Naive thymus-derived CD4-positive, alpha-beta T cell (primary cell): ENCODE results near the gene RAD1. TPM values are rescaled to one million over a fixed set of nuclear protein-coding genes. Genes with fewer than 3 reads are reported as not detected.
A peak's percentile ranks its signal among the peaks of the same experiment; 100 is the strongest.
"Not testable (repeated sequence)": the region's sequence is repeated elsewhere in the genome, so short reads cannot be mapped to it uniquely, and the experiment has no call there.

Source experiments
- ATAC-seq: fragments of 150-1000 bp; cut with Tn5 transposase; 2 replicates; pipeline ENCODE4 v1.10.0; 2021; ENCODE audit warnings: mild to moderate bottlenecking, moderate library complexity
- CTCF ChIA-PET: fragments of 350-600 bp; sonication (Branson Sonifier 250); formaldehyde crosslinking; loops from one replicate; lab custom pipeline; 2021; ENCODE audit warnings: antibody characterized with exemption; lab: Charles Lee
- POLR2A ChIA-PET: fragments of 350-600 bp; sonication (Branson Sonifier 250); formaldehyde crosslinking; loops from one replicate; lab custom pipeline; 2021; ENCODE audit warnings: antibody characterized with exemption, inconsistent platforms; lab: Charles Lee
- DNase-seq, 9 donors: peaks; one replicate each; pipeline versions ENCODE4 v3.0.0 to v3.0.0-alpha.2; 2020 to 2022; ENCODE audit warnings: mixed read lengths in 1 of 9
- H3K27ac ChIP-seq: one replicate; pipeline ENCODE4 v1.7.0; 2013; ENCODE audit warnings: mild to moderate bottlenecking, low read depth, low read length, moderate library complexity
- H3K27me3 ChIP-seq, 2 donors: one replicate each; pipeline ENCODE4 v1.7.0; 2013; ENCODE audit warnings: low read length in 2 of 2, mild to moderate bottlenecking in 2 of 2, moderate library complexity in 2 of 2; ENCODE audit not compliant: control insufficient read depth in 2 of 2, insufficient read depth in 2 of 2
- H3K36me3 ChIP-seq, 3 experiments: 1 replicate in 2 of 3; 2 replicates in 1 of 3; pipeline ENCODE4 v1.7.0; 2013; ENCODE audit warnings: low read length in 3 of 3, mild to moderate bottlenecking in 3 of 3, moderate library complexity in 1 of 3; ENCODE audit not compliant: insufficient read depth in 3 of 3, control insufficient read depth in 2 of 3
- H3K4me1 ChIP-seq, 2 donors: one replicate each; pipeline ENCODE4 v1.7.0; 2013; ENCODE audit warnings: low read length in 2 of 2, mild to moderate bottlenecking in 2 of 2, moderate library complexity in 1 of 2; ENCODE audit not compliant: control insufficient read depth in 2 of 2, insufficient read depth in 2 of 2
- H3K4me3 ChIP-seq: 2 replicates; pipeline ENCODE4 v1.7.0; 2013; ENCODE audit warnings: mild to moderate bottlenecking, low read length
- H3K9me3 ChIP-seq, 3 experiments: 1 replicate in 2 of 3; 2 replicates in 1 of 3; pipeline ENCODE4 v1.7.0; 2013; ENCODE audit warnings: low read length in 3 of 3; ENCODE audit not compliant: control insufficient read depth in 2 of 3
- H3K27ac Mint-ChIP-seq, 9 donors: one replicate each; pipeline ENCODE4 v1.8.0; 2020 to 2022; ENCODE audit warnings: mixed read lengths in 9 of 9, mild to moderate bottlenecking in 8 of 9, moderate library complexity in 5 of 9, inconsistent platforms in 2 of 9
- H3K27me3 Mint-ChIP-seq, 5 donors: one replicate each; pipeline ENCODE4 v1.8.0; 2021 to 2022; ENCODE audit warnings: mixed read lengths in 5 of 5, mild to moderate bottlenecking in 1 of 5
- H3K36me3 Mint-ChIP-seq, 5 donors: one replicate each; pipeline ENCODE4 v1.8.0; 2020 to 2022; ENCODE audit warnings: mixed read lengths in 5 of 5, mild to moderate bottlenecking in 3 of 5, inconsistent platforms in 1 of 5
- H3K4me1 Mint-ChIP-seq, 7 donors: one replicate each; pipeline ENCODE4 v1.8.0; 2020 to 2022; ENCODE audit warnings: mixed read lengths in 7 of 7, mild to moderate bottlenecking in 3 of 7, inconsistent platforms in 1 of 7
- H3K4me3 Mint-ChIP-seq, 10 donors: one replicate each; pipeline ENCODE4 v1.8.0; 2020 to 2022; ENCODE audit warnings: mild to moderate bottlenecking in 10 of 10, mixed read lengths in 10 of 10, moderate library complexity in 6 of 10, inconsistent platforms in 2 of 10
- H3K9me3 Mint-ChIP-seq, 11 donors: one replicate each; pipeline ENCODE4 v1.8.0; 2020 to 2022; ENCODE audit warnings: mixed read lengths in 11 of 11, mild to moderate bottlenecking in 4 of 11, inconsistent platforms in 1 of 11, moderate library complexity in 1 of 11
- intact Hi-C, 2 donors: fragments of 100-400 bp; cut with micrococcal nuclease; formaldehyde crosslinking; loops; one replicate each; pipeline ENCODE4 v1.15.1; 2023
- polyA plus RNA-seq, 2 donors: library from polyadenylated mRNA; unstranded; fragments of 300-500 nt; fragmentation: Illumina TruSeq; gene quantifications; one replicate each; pipeline ENCODE4 v1.2.3, GENCODE V29; 2021
- total RNA-seq, 6 experiments: library from RNA in 5 of 6; stranded (reverse) in 5 of 6; gene quantifications; 1 replicate in 5 of 6; 2 replicates in 1 of 6; pipeline ENCODE4 v1.2.3 and lab custom pipeline; 2021 to 2026

RAD1 gene
- total and polyA plus RNA-seq, 7 experiments from 2014 or later, result 18.9 to 29.6 (median 22.4) TPM

DNA sequence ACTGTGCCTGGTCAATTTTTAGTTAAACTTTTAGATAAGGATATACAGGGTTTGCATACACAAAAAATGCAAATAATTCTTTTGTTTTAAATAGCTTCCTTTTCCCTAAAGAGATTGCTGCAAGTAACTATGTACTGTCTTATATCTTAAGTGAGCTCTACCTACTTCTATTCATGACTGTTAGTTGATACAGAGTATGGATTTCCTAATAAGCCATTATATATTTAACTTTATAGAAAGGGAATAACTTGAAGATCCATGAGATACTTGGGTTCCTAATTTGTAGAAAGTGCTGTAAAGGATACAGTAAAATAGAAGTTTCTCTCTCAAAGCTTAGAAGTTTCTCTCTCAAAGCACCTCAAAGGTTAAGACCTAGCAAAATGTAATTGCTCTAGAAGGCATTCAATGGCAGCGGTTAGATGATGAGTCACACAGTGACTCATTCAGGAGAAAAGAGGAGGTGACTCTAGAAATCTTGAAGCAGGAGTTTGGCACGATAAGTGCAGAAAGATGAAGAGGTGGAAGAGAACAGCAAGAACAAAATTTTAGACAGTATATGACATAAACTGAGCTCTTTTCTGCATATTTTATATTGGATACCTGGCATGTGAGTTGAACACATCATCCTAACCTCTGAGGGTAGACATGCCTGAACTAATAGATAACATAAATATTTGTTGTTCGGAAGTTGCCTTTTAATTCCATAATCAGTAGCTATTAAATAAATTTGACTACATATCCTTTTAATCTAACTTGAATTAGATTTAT, 8.6 kb upstream of the RAD1 start:
- Histone ChIP-seq H3K27me3 (no peaks in the 10 kb centered on the region), H3K4me3 (no peak overlapping the region), H3K36me3 (peaks cover 0 to 47% (median 33%) of the 10 kb centered on the region in 3 experiments), H3K4me1 (peaks cover 0 to 5% of the 10 kb centered on the region in 2 donors), H3K27ac (no peak overlapping the region), H3K9me3 (no peaks in the 10 kb centered on the region)
- no peaks in the 10 kb centered on the region for H3K27me3 Mint-ChIP-seq
- peaks cover 3 to 34% (median 7%) of the 10 kb centered on the region in 7 donors for H3K4me1 Mint-ChIP-seq
- H3K4me3 Mint-ChIP-seq, result peak overlapping the region in 2 of 10 donors; percentile 23 to 59
- no peak for ATAC-seq
- DNase-seq, result no peak
- peak overlapping the region in 5 of 9 donors; percentile 4 to 64 (median 40) for H3K27ac Mint-ChIP-seq
- peaks cover 0 to 29% (median 21%) of the 10 kb centered on the region in 5 donors for H3K36me3 Mint-ChIP-seq
- no peaks in the 10 kb centered on the region for H3K9me3 Mint-ChIP-seq
- ChIA-PET CTCF (interaction anchor here (0.6 kb wide), 1 partner anchor 163 kb away, joined by 3 read pairs; no protein-coding TSS in a partner anchor), POLR2A (interaction anchor here (1.6 kb wide), 1 partner anchor 9 kb away, joined by 9 read pairs; the partner anchor contains the start of genes BRIX1 and RAD1)
- intact Hi-C loops, result loop anchor here (1.0 to 10.0 kb wide), 2 partner anchors 9 to 679 kb away; partner anchors contain the start of genes BRIX1 (in 2 of the 2) and RAD1 (in 2 of the 2)

DNA sequence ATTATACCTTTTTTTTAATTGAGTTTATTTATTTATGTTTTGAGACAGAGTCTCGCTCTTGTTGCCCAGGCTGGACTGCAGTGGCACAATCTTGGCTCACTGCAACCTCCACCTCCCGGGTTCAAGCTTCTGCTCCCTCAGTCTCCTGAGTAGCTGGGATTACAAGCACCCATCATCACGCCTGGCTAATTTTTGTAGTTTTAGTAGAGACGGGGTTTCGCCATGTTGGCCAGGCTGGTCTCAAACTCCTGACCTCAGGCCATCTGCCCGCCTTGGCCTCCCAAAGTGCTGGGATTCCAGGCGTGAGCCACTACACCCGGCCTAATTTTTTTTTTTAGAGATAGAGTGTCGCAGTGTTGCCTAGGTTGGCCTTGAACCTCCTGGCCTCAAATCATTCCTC, 8.0 kb upstream of the RAD1 start:
- peaks cover 0 to 29% (median 21%) of the 10 kb centered on the region in 5 donors for H3K36me3 Mint-ChIP-seq
- H3K4me3 ChIP-seq, H3K4me3 Mint-ChIP-seq, ATAC-seq, H3K27me3 Mint-ChIP-seq, H3K27me3 ChIP-seq, H3K9me3 ChIP-seq, DNase-seq, H3K27ac ChIP-seq, H3K4me1 ChIP-seq, H3K9me3 Mint-ChIP-seq: not testable (repeated sequence)
- peak overlapping the region in 3 of 9 donors; percentile 4 to 55 (median 9) for H3K27ac Mint-ChIP-seq
- H3K36me3 ChIP-seq, result peaks cover 0 to 47% (median 33%) of the 10 kb centered on the region in 3 experiments
- peaks cover 0 to 34% (median 4%) of the 10 kb centered on the region in 7 donors for H3K4me1 Mint-ChIP-seq
- CTCF ChIA-PET, result interaction anchor here (0.6 kb wide), 1 partner anchor 164 kb away, joined by 3 read pairs; no protein-coding TSS in a partner anchor
- intact Hi-C loops, result loop anchor here in 1 of 2 donors (10.0 kb wide), 1 partner anchor 678 kb away; no protein-coding TSS in a partner anchor
- POLR2A ChIA-PET, result interaction anchor here (1.6 kb wide), 1 partner anchor 8 kb away, joined by 9 read pairs; the partner anchor contains the start of genes BRIX1 and RAD1

DNA sequence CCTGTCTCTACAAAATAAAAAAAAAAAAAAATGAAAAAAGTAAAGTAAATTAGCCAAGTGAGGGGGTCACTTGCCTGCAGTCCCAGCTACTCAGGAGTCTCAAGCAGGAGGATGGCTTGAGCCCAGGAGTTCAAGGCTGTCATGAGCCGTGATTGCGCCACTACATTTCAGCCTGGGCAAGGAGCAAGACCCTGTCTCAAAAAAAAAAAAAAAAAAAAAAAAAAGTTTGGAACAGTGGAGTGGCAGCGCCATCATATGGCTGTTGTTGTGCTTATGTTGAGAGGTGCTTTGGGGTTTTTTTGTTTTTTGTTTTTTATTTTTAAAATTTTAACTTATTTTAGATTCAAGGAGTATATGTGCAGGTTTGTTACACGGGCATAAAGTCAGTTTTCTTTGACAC, 3.8 kb upstream of the RAD1 start:
- Mint-ChIP-seq H3K36me3 (peaks cover 0 to 17% (median 16%) of the 10 kb centered on the region in 5 donors), H3K9me3 (no peaks in the 10 kb centered on the region), H3K4me3 (no peak overlapping the region), H3K27me3 (no peaks in the 10 kb centered on the region), H3K4me1 (peaks cover 14 to 40% (median 29%) of the 10 kb centered on the region in 7 donors), H3K27ac (peak overlapping the region in 1 of 9 donors; percentile 14)
- Histone ChIP-seq H3K36me3 (peaks cover 0 to 45% (median 11%) of the 10 kb centered on the region in 3 experiments), H3K27me3 (no peaks in the 10 kb centered on the region), H3K4me1 (peaks cover 12 to 27% of the 10 kb centered on the region in 2 donors), H3K4me3 (no peak overlapping the region), H3K9me3 (no peaks in the 10 kb centered on the region), H3K27ac (no peak overlapping the region)
- ChIA-PET POLR2A (interaction anchor here (1.6 kb wide), 1 partner anchor 10 kb away, joined by 4 read pairs; the partner anchor contains the start of gene DNAJC21), CTCF (no interaction called here)
- intact Hi-C loops, result loop anchor here in 1 of 2 donors (5.0 kb wide), 1 partner anchor 912 kb away; the partner anchor contains the start of gene AMACR
- DNase-seq (no peak), ATAC-seq (no peak)

DNA sequence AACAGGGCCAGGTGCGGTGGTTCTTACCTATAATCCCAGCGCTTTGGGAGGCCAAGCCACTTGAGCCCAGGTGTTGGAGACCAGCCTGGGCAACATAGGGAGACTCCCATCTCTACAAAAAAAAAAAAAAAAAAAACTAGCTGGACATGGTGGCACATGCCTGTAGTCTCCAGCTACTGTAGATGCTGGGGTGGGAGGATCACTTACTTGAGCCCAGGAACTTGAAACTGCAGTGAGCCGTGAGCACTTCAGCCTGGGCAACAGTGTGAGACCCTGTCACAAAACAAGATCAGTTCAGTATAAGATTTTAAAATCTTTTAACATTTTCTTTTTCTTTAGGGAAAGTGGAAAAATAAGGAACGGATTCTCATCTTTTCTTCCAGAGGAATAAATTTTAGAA, 2.7 kb upstream of the RAD1 start:
- intact Hi-C loops, result loop anchor here in 1 of 2 donors (5.0 kb wide), 1 partner anchor 911 kb away; the partner anchor contains the start of gene AMACR
- H3K4me1 ChIP-seq, result peaks cover 19 to 34% of the 10 kb centered on the region in 2 donors
- ChIA-PET POLR2A (interaction anchor here (4.8 kb wide), 1 partner anchor 11 kb away, joined by 91 read pairs; the partner anchor contains the start of gene DNAJC21), CTCF (interaction anchor here (4.0 kb wide), 1 partner anchor 12 kb away, joined by 19 read pairs; the partner anchor contains the start of gene DNAJC21)
- Mint-ChIP-seq H3K4me3 (peak overlapping the region in 3 of 10 donors; percentile 21 to 69 (median 54)), H3K9me3 (no peaks in the 10 kb centered on the region), H3K36me3 (peaks cover 0 to 16% (median 12%) of the 10 kb centered on the region in 5 donors), H3K4me1 (peaks cover 18 to 40% (median 34%) of the 10 kb centered on the region in 7 donors), H3K27me3 (no peaks in the 10 kb centered on the region), H3K27ac (peak overlapping the region in 5 of 9 donors; percentile 0 to 75 (median 7))
- H3K27ac ChIP-seq, result no peak overlapping the region
- H3K36me3 ChIP-seq, result peaks cover 0 to 35% (median under 1%) of the 10 kb centered on the region in 3 experiments
- H3K27me3 ChIP-seq, result no peaks in the 10 kb centered on the region
- ATAC-seq (no peak), DNase-seq (no peak)
- no peak overlapping the region for H3K4me3 ChIP-seq
- no peaks in the 10 kb centered on the region for H3K9me3 ChIP-seq

DNA sequence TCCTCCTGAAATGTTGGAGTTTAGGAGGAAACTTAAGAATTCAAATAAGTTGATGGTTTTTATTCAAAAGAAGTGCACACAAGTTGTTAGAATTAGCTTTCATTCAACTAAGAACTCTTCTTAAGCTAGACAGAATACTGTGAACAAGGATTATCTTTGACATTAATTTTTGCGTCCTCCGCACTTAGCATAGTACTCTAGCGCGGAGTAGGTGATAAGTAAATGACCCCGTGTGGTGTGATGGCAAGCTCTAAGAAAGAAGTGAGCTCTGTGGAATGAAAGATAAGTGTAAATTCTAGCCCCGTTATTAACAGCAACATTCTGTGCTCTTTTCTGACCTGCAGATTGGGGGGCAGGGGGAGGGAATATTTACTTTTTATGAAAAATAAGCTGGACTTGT, 1.2 kb upstream of the RAD1 start:
- POLR2A ChIA-PET, result interaction anchor here (1.1 to 4.8 kb wide), 4 partner anchors 13 to 908 kb away, joined by 4 to 91 read pairs (median 8); partner anchors contain the start of genes AMACR and DNAJC21
- Histone ChIP-seq H3K9me3 (no peaks in the 10 kb centered on the region), H3K27ac (peak overlapping the region; percentile 84), H3K4me1 (peaks cover 19 to 34% of the 10 kb centered on the region in 2 donors), H3K4me3 (peak overlapping the region; percentile 99), H3K27me3 (no peaks in the 10 kb centered on the region), H3K36me3 (peaks cover 0 to 29% (median 6%) of the 10 kb centered on the region in 3 experiments)
- Mint-ChIP-seq H3K27ac (peak overlapping the region in 1 of 9 donors; percentile 69), H3K4me3 (no peak overlapping the region), H3K27me3 (no peaks in the 10 kb centered on the region), H3K4me1 (peaks cover 18 to 45% (median 35%) of the 10 kb centered on the region in 7 donors), H3K9me3 (no peaks in the 10 kb centered on the region), H3K36me3 (peaks cover 0 to 18% (median 11%) of the 10 kb centered on the region in 5 donors)
- intact Hi-C loops, result loop anchor here in 1 of 2 donors (5.0 kb wide), 1 partner anchor 909 kb away; the partner anchor contains the start of gene AMACR
- ATAC-seq (no peak), DNase-seq (no peak)
- CTCF ChIA-PET, result interaction anchor here (0.6 to 4.0 kb wide), 2 partner anchors 13 to 87 kb away, joined by 3 to 19 read pairs; partner anchors contain the start of gene DNAJC21

DNA sequence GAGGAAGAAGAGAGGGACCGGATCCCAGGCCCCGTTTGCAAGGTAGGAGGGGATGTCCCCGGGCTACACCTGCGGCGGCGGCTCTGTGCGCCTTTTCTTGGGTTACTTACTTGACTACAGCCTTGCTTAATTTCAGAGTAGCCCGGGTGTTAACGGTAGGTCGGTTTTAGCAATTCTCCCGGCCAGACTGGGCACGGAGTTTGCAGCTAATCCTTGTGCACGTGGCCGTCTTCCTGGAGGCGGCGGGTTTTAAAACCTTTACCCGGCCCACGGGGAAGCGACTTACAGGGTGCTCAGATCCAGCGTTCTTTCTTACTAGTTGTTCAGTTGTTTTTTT, 520 bp upstream of the RAD1 start:
- CTCF ChIA-PET, result interaction anchor here (1.3 to 4.0 kb wide), 2 partner anchors 14 to 1481 kb away, joined by 3 to 19 read pairs; partner anchors contain the start of gene DNAJC21
- Histone ChIP-seq H3K36me3 (peaks cover 0 to 31% (median 6%) of the 10 kb centered on the region in 3 experiments), H3K4me1 (peaks cover 19 to 34% of the 10 kb centered on the region in 2 donors), H3K27ac (peak overlapping the region; percentile 84), H3K4me3 (peak overlapping the region; percentile 99), H3K27me3 (no peaks in the 10 kb centered on the region), H3K9me3 (no peaks in the 10 kb centered on the region)
- intact Hi-C loops, result loop anchor here (1.0 to 5.0 kb wide), 9 partner anchors 8 to 1960 kb away; partner anchors contain the start of genes AMACR (in 2 of the 2), DNAJC21 (in 2 of the 2), SKP2 (in 2 of the 2) and TTC23L (in 2 of the 2)
- ATAC-seq (no peak), DNase-seq (no peak)
- Mint-ChIP-seq H3K9me3 (no peaks in the 10 kb centered on the region), H3K27me3 (no peaks in the 10 kb centered on the region), H3K4me3 (no peak overlapping the region), H3K27ac (no peak overlapping the region), H3K4me1 (peaks cover 18 to 42% (median 35%) of the 10 kb centered on the region in 7 donors), H3K36me3 (peaks cover 0 to 21% (median 10%) of the 10 kb centered on the region in 5 donors)
- POLR2A ChIA-PET, result interaction anchor here (0.7 to 4.8 kb wide), 10 partner anchors 8 to 1235 kb away, joined by 3 to 91 read pairs (median 6); partner anchors contain the start of genes AMACR, DNAJC21 and TTC23L
